Mucosa of rectum (tissue), 2 donors: Measurements from ENCODE around the gene ARHGAP15.

Experiments used
- H3K27ac ChIP-seq, 2 donors: one replicate each; pipeline ENCODE4 v1.7.0; 2013; ENCODE audit warnings: inconsistent platforms in 2 of 2, low read depth in 2 of 2, low read length in 2 of 2
- H3K27me3 ChIP-seq, 2 donors: one replicate each; pipeline ENCODE4 v1.7.0; 2013; ENCODE audit warnings: low read length in 2 of 2; ENCODE audit not compliant: control insufficient read depth in 2 of 2, insufficient read depth in 2 of 2
- H3K36me3 ChIP-seq, 2 donors: one replicate each; pipeline ENCODE4 v1.7.0; 2013; ENCODE audit warnings: low read length in 2 of 2; ENCODE audit not compliant: control insufficient read depth in 2 of 2, insufficient read depth in 2 of 2
- H3K4me1 ChIP-seq, 2 donors: one replicate each; pipeline ENCODE4 v1.7.0; 2013; ENCODE audit warnings: low read length in 2 of 2, mild to moderate bottlenecking in 1 of 2; ENCODE audit not compliant: control insufficient read depth in 2 of 2, insufficient read depth in 2 of 2
- H3K4me3 ChIP-seq, 2 donors: one replicate each; pipeline ENCODE4 v1.7.0; 2013; ENCODE audit warnings: low read length in 2 of 2
- H3K9ac ChIP-seq, 2 donors: one replicate each; pipeline ENCODE4 v1.7.0; 2013; ENCODE audit warnings: low read length in 2 of 2, low read depth in 1 of 2, mild to moderate bottlenecking in 1 of 2
- H3K9me3 ChIP-seq, 2 donors: one replicate each; pipeline ENCODE4 v1.7.0; 2013; ENCODE audit warnings: low read length in 2 of 2; ENCODE audit not compliant: control insufficient read depth in 2 of 2
- donor health status: healthy.
- donor health status: Normal muscosa, but diverticular disease.

ARHGAP15 gene

GRCh38 chr2:143453981-143454511, 324.8 kb downstream of the ARHGAP15 start:
- Histone ChIP-seq H3K27ac (no peak overlapping the region), H3K4me1 (no peaks in the 10 kb centered on the region), H3K36me3 (no peaks in the 10 kb centered on the region), H3K4me3 (no peak overlapping the region), H3K9me3 (no peaks in the 10 kb centered on the region), H3K9ac (no peak overlapping the region), H3K27me3 (no peaks in the 10 kb centered on the region)

GRCh38 chr2:143455317-143455716, 326.1 kb downstream of the ARHGAP15 start:
- Histone ChIP-seq H3K27me3 (no peaks in the 10 kb centered on the region), H3K4me1 (no peaks in the 10 kb centered on the region)

GRCh38 chr2:143458258-143459190, 329.3 kb downstream of the ARHGAP15 start:
- no peaks in the 10 kb centered on the region for H3K9me3 ChIP-seq
- no peaks in the 10 kb centered on the region for H3K36me3 ChIP-seq
- H3K4me3 ChIP-seq = no peak overlapping the region
- no peak overlapping the region for H3K27ac ChIP-seq
- no peaks in the 10 kb centered on the region for H3K27me3 ChIP-seq
- no peaks in the 10 kb centered on the region for H3K4me1 ChIP-seq
- H3K9ac ChIP-seq = no peak overlapping the region

More at GRCh38 chr2:143455317-143455716, 326.1 kb downstream of the ARHGAP15 start:
- Histone ChIP-seq H3K27ac (no peak overlapping the region), H3K4me3 (no peak overlapping the region), H3K9ac (no peak overlapping the region), H3K9me3 (no peaks in the 10 kb centered on the region), H3K36me3 (no peaks in the 10 kb centered on the region)

GRCh38 chr2:143460382-143460781, 331.2 kb downstream of the ARHGAP15 start:
- Histone ChIP-seq H3K27me3 (no peaks in the 10 kb centered on the region), H3K9me3 (no peaks in the 10 kb centered on the region), H3K36me3 (no peaks in the 10 kb centered on the region)

GRCh38 chr2:143463719-143464118, 334.5 kb downstream of the ARHGAP15 start:
- Histone ChIP-seq H3K27me3 (no peaks in the 10 kb centered on the region), H3K27ac (no peak overlapping the region), H3K36me3 (no peaks in the 10 kb centered on the region), H3K4me1 (no peaks in the 10 kb centered on the region), H3K9ac (no peak overlapping the region), H3K4me3 (no peak overlapping the region), H3K9me3 (no peaks in the 10 kb centered on the region)

More at GRCh38 chr2:143460382-143460781, 331.2 kb downstream of the ARHGAP15 start:
- Histone ChIP-seq H3K9ac (no peak overlapping the region), H3K4me3 (no peak overlapping the region), H3K4me1 (no peaks in the 10 kb centered on the region), H3K27ac (no peak overlapping the region)

- no peaks in the 10 kb centered on the region for H3K4me1 ChIP-seq
- no peak overlapping the region for H3K27ac ChIP-seq
- no peaks in the 10 kb centered on the region for H3K9me3 ChIP-seq
- no peaks in the 10 kb centered on the region for H3K27me3 ChIP-seq
- no peaks in the 10 kb centered on the region for H3K36me3 ChIP-seq
- no peak overlapping the region for H3K9ac ChIP-seq
- H3K4me3 ChIP-seq = no peak overlapping the region
These were observed 337.2 kb downstream of the ARHGAP15 start for GRCh38 chr2:143466391-143466790.

GRCh38 chr2:143467011-143467410, 337.8 kb downstream of the ARHGAP15 start:
- Histone ChIP-seq H3K9ac (no peak overlapping the region), H3K27ac (no peak overlapping the region), H3K27me3 (no peaks in the 10 kb centered on the region), H3K9me3 (no peaks in the 10 kb centered on the region), H3K36me3 (no peaks in the 10 kb centered on the region), H3K4me3 (no peak overlapping the region), H3K4me1 (no peaks in the 10 kb centered on the region)

GRCh38 chr2:143468341-143468888, 339.2 kb downstream of the ARHGAP15 start:
- Histone ChIP-seq H3K4me1 (no peaks in the 10 kb centered on the region), H3K9ac (no peak overlapping the region), H3K27me3 (no peaks in the 10 kb centered on the region), H3K36me3 (no peaks in the 10 kb centered on the region), H3K9me3 (no peaks in the 10 kb centered on the region), H3K4me3 (no peak overlapping the region), H3K27ac (no peak overlapping the region)

GRCh38 chr2:143469323-143469722, 340.1 kb downstream of the ARHGAP15 start:
- no peaks in the 10 kb centered on the region for H3K9me3 ChIP-seq
- H3K27ac ChIP-seq = no peak overlapping the region
- H3K36me3 ChIP-seq = no peaks in the 10 kb centered on the region
- no peak overlapping the region for H3K9ac ChIP-seq
- no peaks in the 10 kb centered on the region for H3K4me1 ChIP-seq
- H3K4me3 ChIP-seq = no peak overlapping the region
- no peaks in the 10 kb centered on the region for H3K27me3 ChIP-seq

- Histone ChIP-seq H3K27me3 (no peaks in the 10 kb centered on the region), H3K27ac (no peak overlapping the region)
These were observed 342.3 kb downstream of the ARHGAP15 start for GRCh38 chr2:143471550-143471949.

More at GRCh38 chr2:143471550-143471949, 342.3 kb downstream of the ARHGAP15 start:
- Histone ChIP-seq H3K4me3 (no peak overlapping the region), H3K9ac (no peak overlapping the region), H3K36me3 (no peaks in the 10 kb centered on the region), H3K4me1 (no peaks in the 10 kb centered on the region), H3K9me3 (no peaks in the 10 kb centered on the region)
